ENCODE data around the gene PRKCQ.

PRKCQ gene

GRCh38 chr10:6591668-6592067 is 11.6 kb upstream of the PRKCQ start:
- Histone ChIP-seq H3K36me3 (replicated peaks in 1 of 2; ENCODE audit: control insufficient read depth in 2 of 2, insufficient read depth in 2 of 2, low read length in 2 of 2) (no peaks in the 10 kb centered on the region), H2BK15ac (ENCODE audit: low read length) (no peak overlapping the region), H3K18ac (ENCODE audit: low read length) (no peak overlapping the region), H3K4ac (ENCODE audit: low read length) (no peak overlapping the region), H3K79me1 (ENCODE audit: low read depth, low read length) (no peaks in the 10 kb centered on the region), H3K9me3 (replicated peaks in 1 of 2; ENCODE audit: control insufficient read depth in 2 of 2, insufficient read depth in 1 of 2, low read depth in 1 of 2, low read length in 2 of 2) (no peaks in the 10 kb centered on the region), H4K8ac (ENCODE audit: low read depth, low read length) (no peak overlapping the region), H2BK5ac (ENCODE audit: low read length) (no peak overlapping the region), H3K27me3 (ENCODE audit: control insufficient read depth in 3 of 3, insufficient read depth in 3 of 3, low read depth in 1 of 3, low read length in 3 of 3) (peaks cover 0 to 6% (median 0%) of the 10 kb centered on the region in 3 experiments), H3K4me1 (ENCODE audit: control insufficient read depth in 2 of 2, insufficient read depth in 1 of 2, low read depth in 1 of 2, low read length in 2 of 2) (no peaks in the 10 kb centered on the region), H3K4me3 (ENCODE audit: low read length in 2 of 2) (no peak overlapping the region), H3K14ac (ENCODE audit: low read length) (no peak overlapping the region), H3K9ac (ENCODE audit: low read depth, low read length, poor library complexity) (no peak overlapping the region), H3K27ac (replicated peaks; ENCODE audit: low read length) (no peak overlapping the region), H4K91ac (ENCODE audit: low read depth, low read length, poor library complexity) (no peak overlapping the region), H2AFZ (ENCODE audit: low read length) (no peak overlapping the region), H2BK12ac (ENCODE audit: low read length) (no peak overlapping the region), H2BK120ac (ENCODE audit: low read depth, low read length) (no peak overlapping the region), H2AK5ac (ENCODE audit: low read depth, low read length) (no peak overlapping the region), H3K4me2 (ENCODE audit: insufficient read depth, low read length, poor library complexity, severe bottlenecking) (no peak overlapping the region), H3K23ac (ENCODE audit: low read depth, low read length, poor library complexity) (no peak overlapping the region)
- DNase-seq (ENCODE audit: low spot score) = no peak
- WGBS, 2 donors (ENCODE audit: extremely low coverage in 2 of 2, insufficient read length in 2 of 2, insufficient replicate concordance in 1 of 2) = no CpG with 5 or more reads among the region's 2 CpGs

GRCh38 chr10:6590100-6590499 is 10.0 kb upstream of the PRKCQ start:
- Histone ChIP-seq H2BK120ac (ENCODE audit: low read depth, low read length) (no peak overlapping the region), H3K36me3 (replicated peaks in 1 of 2; ENCODE audit: control insufficient read depth in 2 of 2, insufficient read depth in 2 of 2, low read length in 2 of 2) (no peaks in the 10 kb centered on the region), H3K4me3 (ENCODE audit: low read length in 2 of 2) (no peak overlapping the region), H3K23ac (ENCODE audit: low read depth, low read length, poor library complexity) (no peak overlapping the region), H2BK15ac (ENCODE audit: low read length) (no peak overlapping the region), H3K14ac (ENCODE audit: low read length) (no peak overlapping the region), H2BK12ac (ENCODE audit: low read length) (no peak overlapping the region), H2AK5ac (ENCODE audit: low read depth, low read length) (no peak overlapping the region), H3K4me1 (ENCODE audit: control insufficient read depth in 2 of 2, insufficient read depth in 1 of 2, low read depth in 1 of 2, low read length in 2 of 2) (no peaks in the 10 kb centered on the region), H2AFZ (ENCODE audit: low read length) (no peak overlapping the region), H3K9me3 (replicated peaks in 1 of 2; ENCODE audit: control insufficient read depth in 2 of 2, insufficient read depth in 1 of 2, low read depth in 1 of 2, low read length in 2 of 2) (no peaks in the 10 kb centered on the region), H3K4ac (ENCODE audit: low read length) (no peak overlapping the region), H3K4me2 (ENCODE audit: insufficient read depth, low read length, poor library complexity, severe bottlenecking) (no peak overlapping the region), H3K9ac (ENCODE audit: low read depth, low read length, poor library complexity) (no peak overlapping the region), H3K27ac (replicated peaks; ENCODE audit: low read length) (no peak overlapping the region), H2BK5ac (ENCODE audit: low read length) (no peak overlapping the region), H3K18ac (ENCODE audit: low read length) (no peak overlapping the region), H4K91ac (ENCODE audit: low read depth, low read length, poor library complexity) (no peak overlapping the region), H3K79me1 (ENCODE audit: low read depth, low read length) (no peaks in the 10 kb centered on the region), H3K27me3 (ENCODE audit: control insufficient read depth in 3 of 3, insufficient read depth in 3 of 3, low read depth in 1 of 3, low read length in 3 of 3) (peaks cover 0 to 6% (median 0%) of the 10 kb centered on the region in 3 experiments), H4K8ac (ENCODE audit: low read depth, low read length) (no peak overlapping the region)
- WGBS, 2 donors (ENCODE audit: extremely low coverage in 2 of 2, insufficient read length in 2 of 2, insufficient replicate concordance in 1 of 2) = no CpG with 5 or more reads among the region's 4 CpGs
- DNase-seq (ENCODE audit: low spot score) = no peak

GRCh38 chr10:6589287-6590094 is 9.4 kb upstream of the PRKCQ start:
- H3K27ac ChIP-seq (replicated peaks; ENCODE audit: low read length) = no peak overlapping the region
- WGBS, 2 donors (ENCODE audit: extremely low coverage in 2 of 2, insufficient read length in 2 of 2, insufficient replicate concordance in 1 of 2) = no CpG with 5 or more reads among the region's 11 CpGs
- H3K36me3 ChIP-seq (replicated peaks in 1 of 2; ENCODE audit: control insufficient read depth in 2 of 2, insufficient read depth in 2 of 2, low read length in 2 of 2) = no peaks in the 10 kb centered on the region
- H3K4me2 ChIP-seq (ENCODE audit: insufficient read depth, low read length, poor library complexity, severe bottlenecking) = no peak overlapping the region
- no peak overlapping the region for H4K8ac ChIP-seq (ENCODE audit: low read depth, low read length)
- no peak overlapping the region for H3K4me3 ChIP-seq (ENCODE audit: low read length in 2 of 2)
- H3K9ac ChIP-seq (ENCODE audit: low read depth, low read length, poor library complexity) = no peak overlapping the region
- no peak overlapping the region for H2AFZ ChIP-seq (ENCODE audit: low read length)
- H2BK120ac ChIP-seq (ENCODE audit: low read depth, low read length) = no peak overlapping the region
- H2BK12ac ChIP-seq (ENCODE audit: low read length) = no peak overlapping the region
- no peak overlapping the region for H2BK15ac ChIP-seq (ENCODE audit: low read length)
- H3K14ac ChIP-seq (ENCODE audit: low read length) = no peak overlapping the region
- H2AK5ac ChIP-seq (ENCODE audit: low read depth, low read length) = no peak overlapping the region
- no peak overlapping the region for H3K4ac ChIP-seq (ENCODE audit: low read length)
- no peak overlapping the region for H4K91ac ChIP-seq (ENCODE audit: low read depth, low read length, poor library complexity)
- H3K4me1 ChIP-seq (ENCODE audit: control insufficient read depth in 2 of 2, insufficient read depth in 1 of 2, low read depth in 1 of 2, low read length in 2 of 2) = no peaks in the 10 kb centered on the region
- H3K27me3 ChIP-seq (ENCODE audit: control insufficient read depth in 3 of 3, insufficient read depth in 3 of 3, low read depth in 1 of 3, low read length in 3 of 3) = peaks cover 0 to 6% (median 0%) of the 10 kb centered on the region in 3 experiments
- no peak overlapping the region for H2BK5ac ChIP-seq (ENCODE audit: low read length)
- H3K23ac ChIP-seq (ENCODE audit: low read depth, low read length, poor library complexity) = no peak overlapping the region
- no peak overlapping the region for H3K18ac ChIP-seq (ENCODE audit: low read length)
- DNase-seq (ENCODE audit: low spot score) = no peak
- no peaks in the 10 kb centered on the region for H3K79me1 ChIP-seq (ENCODE audit: low read depth, low read length)
- no peaks in the 10 kb centered on the region for H3K9me3 ChIP-seq (replicated peaks in 1 of 2; ENCODE audit: control insufficient read depth in 2 of 2, insufficient read depth in 1 of 2, low read depth in 1 of 2, low read length in 2 of 2)

GRCh38 chr10:6588845-6589244 is 8.8 kb upstream of the PRKCQ start:
- Histone ChIP-seq H3K4ac (ENCODE audit: low read length) (no peak overlapping the region), H3K4me3 (ENCODE audit: low read length in 2 of 2) (no peak overlapping the region), H3K18ac (ENCODE audit: low read length) (no peak overlapping the region), H4K91ac (ENCODE audit: low read depth, low read length, poor library complexity) (no peak overlapping the region), H3K27me3 (ENCODE audit: control insufficient read depth in 3 of 3, insufficient read depth in 3 of 3, low read depth in 1 of 3, low read length in 3 of 3) (peaks cover 0 to 6% (median 0%) of the 10 kb centered on the region in 3 experiments), H3K4me2 (ENCODE audit: insufficient read depth, low read length, poor library complexity, severe bottlenecking) (no peak overlapping the region), H3K36me3 (replicated peaks in 1 of 2; ENCODE audit: control insufficient read depth in 2 of 2, insufficient read depth in 2 of 2, low read length in 2 of 2) (peaks cover 0 to 1% of the 10 kb centered on the region in 2 donors), H3K9me3 (replicated peaks in 1 of 2; ENCODE audit: control insufficient read depth in 2 of 2, insufficient read depth in 1 of 2, low read depth in 1 of 2, low read length in 2 of 2) (no peaks in the 10 kb centered on the region), H3K14ac (ENCODE audit: low read length) (no peak overlapping the region), H3K23ac (ENCODE audit: low read depth, low read length, poor library complexity) (no peak overlapping the region), H2BK120ac (ENCODE audit: low read depth, low read length) (no peak overlapping the region), H3K9ac (ENCODE audit: low read depth, low read length, poor library complexity) (no peak overlapping the region), H2AK5ac (ENCODE audit: low read depth, low read length) (no peak overlapping the region), H2BK15ac (ENCODE audit: low read length) (no peak overlapping the region), H2AFZ (ENCODE audit: low read length) (no peak overlapping the region), H2BK12ac (ENCODE audit: low read length) (no peak overlapping the region), H2BK5ac (ENCODE audit: low read length) (no peak overlapping the region), H3K79me1 (ENCODE audit: low read depth, low read length) (no peaks in the 10 kb centered on the region), H3K27ac (replicated peaks; ENCODE audit: low read length) (no peak overlapping the region), H4K8ac (ENCODE audit: low read depth, low read length) (no peak overlapping the region), H3K4me1 (ENCODE audit: control insufficient read depth in 2 of 2, insufficient read depth in 1 of 2, low read depth in 1 of 2, low read length in 2 of 2) (no peaks in the 10 kb centered on the region)
- no peak for DNase-seq (ENCODE audit: low spot score)
- no CpG with 5 or more reads among the region's 3 CpGs for WGBS, 2 donors (ENCODE audit: extremely low coverage in 2 of 2, insufficient read length in 2 of 2, insufficient replicate concordance in 1 of 2)
